ENCODE measurements around the gene CREG2. TPM values are rescaled to one million over a fixed set of nuclear protein-coding genes. Genes with fewer than 3 reads are reported as not detected.

CREG2 gene
- polyA plus RNA-seq, 1 of the 3 experiments (the other 2 are of a cell fraction), result 1.4 TPM

GRCh38 chr2:101396316-101396717 lies 9.0 kb upstream of the CREG2 start:
- ChIA-PET POLR2A (no interaction called here), CTCF (interaction anchor here (0.8 to 5.4 kb wide), 3 partner anchors 9 to 56 kb away, joined by 4 to 34 read pairs (median 6); partner anchors contain the start of gene CREG2)
- Histone ChIP-seq H3K9me2 (no peaks in the 10 kb centered on the region), H3K4me2 (peak overlapping the region; percentile 61), H3K36me3 (replicated peaks in 1 of 2; ENCODE audit: control insufficient read depth in 1 of 2, insufficient read depth in 2 of 2, low read length in 1 of 2) (no peaks in the 10 kb centered on the region), H3K27me3 (ENCODE audit: insufficient read depth) (no peaks in the 10 kb centered on the region), H4K20me1 (ENCODE audit: insufficient read depth) (no peaks in the 10 kb centered on the region), H3K79me2 (ENCODE audit: insufficient read depth) (no peaks in the 10 kb centered on the region), H3K9ac (peak overlapping the region; percentile 53; the same call in 1 of the 2 replicates), H3K4me3 (ENCODE audit: low read depth in 2 of 2, low read length in 1 of 2) (peak overlapping the region; percentile 6 to 23; a peak in 3 of 4 replicates), H3K9me3 (no peaks in the 10 kb centered on the region), H2AFZ (ENCODE audit: low read depth) (peak overlapping the region; percentile 75; the same call in 1 of the 2 replicates), H3F3A (replicated peaks; ENCODE audit: insufficient read depth) (peaks cover 15% of the 10 kb centered on the region), H3K27ac (ENCODE audit: low read depth in 2 of 2, low read length in 1 of 2) (peak overlapping the region in 1 of 2 experiments; percentile 88; a peak in 3 of 4 replicates), H3K4me1 (ENCODE audit: control insufficient read depth in 1 of 2, insufficient read depth in 2 of 2, low read depth in 1 of 2, low read length in 1 of 2) (peaks cover 0 to 8% of the 10 kb centered on the region in 2 experiments; a peak in 2 of 4 replicates)
- DNase-seq, result no peak
- WGBS (ENCODE audit: low lambda C conversion rate), result 12% methylated on average over 2 of the region's 2 CpGs
- peak; percentile 19; the same call in 1 of the 2 replicates for TF ChIP-seq POLR2AphosphoS5 (IDR thresholded peaks at IDR 0.05; ENCODE audit: low read depth, low read length)
- TF ChIP-seq TCF12 (IDR thresholded peaks at IDR 0.05), result peak; percentile 79
- no peak for TF ChIP-seq EZH2phosphoT487 (IDR thresholded peaks at IDR 0.05; ENCODE audit: borderline replicate concordance, low read depth)
- peak; percentile 38; the same call in 1 of the 2 replicates for TF ChIP-seq TEAD4 (IDR thresholded peaks at IDR 0.05; ENCODE audit: borderline replicate concordance, insufficient read depth)
- TF ChIP-seq FOSL2 (IDR thresholded peaks at IDR 0.05; ENCODE audit: borderline replicate concordance, low read depth), result peak; percentile 90
- TF ChIP-seq RXRA (IDR thresholded peaks at IDR 0.05; ENCODE audit: borderline replicate concordance, low read depth), result 0 out of 2 replicates have a peak, but pooled peaks have one; percentile 13
- peak; percentile 82 for TF ChIP-seq JUND (IDR thresholded peaks at IDR 0.05)
- TF ChIP-seq PBX3 (IDR thresholded peaks at IDR 0.05), result peak; percentile 78
- no peak for TF ChIP-seq MXI1 (IDR thresholded peaks at IDR 0.05; ENCODE audit: low read depth, low read length)
- TF ChIP-seq TAF1 (IDR thresholded peaks at IDR 0.05; ENCODE audit: borderline replicate concordance, low read depth, low read length), result no peak; the same call in 1 of the 2 replicates
- 0 out of 2 replicates have a peak, but pooled peaks have one; percentile 22 for TF ChIP-seq NFIC (IDR thresholded peaks at IDR 0.05; ENCODE audit: borderline replicate concordance)
- 0 out of 2 replicates have a peak, but pooled peaks have one; percentile 19 for TF ChIP-seq MEF2A (IDR thresholded peaks at IDR 0.05; ENCODE audit: borderline replicate concordance, low read depth)
- TF ChIP-seq MAX (IDR thresholded peaks at IDR 0.05; ENCODE audit: low read depth), result peak; percentile 53; the same call in 1 of the 2 replicates
- no peak; the same call in 1 of the 2 replicates for TF ChIP-seq USF1 (IDR thresholded peaks at IDR 0.05; ENCODE audit: borderline replicate concordance, low read depth)
- peak in 1 of 2 experiments; percentile 57; a peak in 1 of 4 replicates for TF ChIP-seq EP300 (IDR thresholded peaks at IDR 0.05; ENCODE audit: borderline replicate concordance in 1 of 2, low read depth in 1 of 2, low read length in 1 of 2)
